ENCODE measurements around the gene ST7. TPM values are rescaled to one million over a fixed set of nuclear protein-coding genes. Genes with fewer than 3 reads are reported as not detected.

Gene ST7
- total RNA-seq, 2 experiments from 2014 or later: 9.6 to 10.7 TPM

DNA sequence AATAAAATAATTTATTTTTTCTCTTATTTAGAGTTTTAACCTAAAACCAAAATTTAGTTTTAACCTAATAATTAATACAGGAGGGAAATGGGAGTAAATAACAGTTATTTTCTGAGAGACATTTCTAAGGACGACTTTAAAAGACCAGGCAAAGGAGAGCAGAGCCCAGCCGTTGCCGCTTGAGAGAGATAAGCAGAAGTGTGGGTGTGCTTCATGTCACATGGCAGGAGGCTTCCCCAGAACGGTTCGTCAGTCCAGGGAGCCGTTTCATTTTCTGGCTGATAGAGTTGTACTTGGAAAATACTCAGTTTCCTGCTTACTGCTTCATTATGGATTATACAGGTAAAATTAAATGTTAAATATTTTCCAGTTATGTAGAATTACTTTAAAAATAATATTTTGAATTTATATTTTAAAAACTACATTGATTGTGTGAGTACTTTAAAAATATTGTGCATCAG, 61.4 kb downstream of the ST7 start:
- BruUV-seq (replicated peaks): no TSS peak
- no peak for DNase-seq (ENCODE audit: low spot score)
- Histone ChIP-seq H3K4me1 (ENCODE audit: insufficient read depth, low read length, poor library complexity, severe bottlenecking) (no peaks in the 10 kb centered on the region), H3K9me3 (ENCODE audit: low read length) (no peaks in the 10 kb centered on the region), H4K20me1 (ENCODE audit: insufficient read depth, low read length) (peaks cover 6% of the 10 kb centered on the region; the same call in 1 of the 2 replicates), H3K36me3 (ENCODE audit: insufficient read depth, low read length) (no peaks in the 10 kb centered on the region), H3K4me2 (ENCODE audit: low read length) (no peak overlapping the region), H3K4me3 (ENCODE audit: low read depth, low read length, poor library complexity, severe bottlenecking) (no peak overlapping the region), H3K27ac (ENCODE audit: low read depth, low read length, poor library complexity, severe bottlenecking) (no peak overlapping the region), H3K79me2 (ENCODE audit: insufficient read depth, low read depth, low read length) (no peaks in the 10 kb centered on the region), H2AFZ (ENCODE audit: low read length) (no peak overlapping the region), H3K9me2 (ENCODE audit: insufficient read depth, low read length) (no peaks in the 10 kb centered on the region)
- intact Hi-C loops (cut with micrococcal nuclease; ENCODE audit: unreplicated experiment): no loop called here
- ChIA-PET CTCF (ENCODE audit: unreplicated experiment) (no interaction called here), POLR2A (no interaction called here)
- TF ChIP-seq EZH2phosphoT487 (IDR thresholded peaks at IDR 0.05; ENCODE audit: borderline replicate concordance, low read depth, low read length): no peak
- TF ChIP-seq, protein P1, sequence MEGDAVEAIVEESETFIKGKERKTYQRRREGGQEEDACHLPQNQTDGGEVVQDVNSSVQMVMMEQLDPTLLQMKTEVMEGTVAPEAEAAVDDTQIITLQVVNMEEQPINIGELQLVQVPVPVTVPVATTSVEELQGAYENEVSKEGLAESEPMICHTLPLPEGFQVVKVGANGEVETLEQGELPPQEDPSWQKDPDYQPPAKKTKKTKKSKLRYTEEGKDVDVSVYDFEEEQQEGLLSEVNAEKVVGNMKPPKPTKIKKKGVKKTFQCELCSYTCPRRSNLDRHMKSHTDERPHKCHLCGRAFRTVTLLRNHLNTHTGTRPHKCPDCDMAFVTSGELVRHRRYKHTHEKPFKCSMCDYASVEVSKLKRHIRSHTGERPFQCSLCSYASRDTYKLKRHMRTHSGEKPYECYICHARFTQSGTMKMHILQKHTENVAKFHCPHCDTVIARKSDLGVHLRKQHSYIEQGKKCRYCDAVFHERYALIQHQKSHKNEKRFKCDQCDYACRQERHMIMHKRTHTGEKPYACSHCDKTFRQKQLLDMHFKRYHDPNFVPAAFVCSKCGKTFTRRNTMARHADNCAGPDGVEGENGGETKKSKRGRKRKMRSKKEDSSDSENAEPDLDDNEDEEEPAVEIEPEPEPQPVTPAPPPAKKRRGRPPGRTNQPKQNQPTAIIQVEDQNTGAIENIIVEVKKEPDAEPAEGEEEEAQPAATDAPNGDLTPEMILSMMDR (conservative IDR thresholded peaks at IDR 0.05; ENCODE audit: low read length): no peak

DNA sequence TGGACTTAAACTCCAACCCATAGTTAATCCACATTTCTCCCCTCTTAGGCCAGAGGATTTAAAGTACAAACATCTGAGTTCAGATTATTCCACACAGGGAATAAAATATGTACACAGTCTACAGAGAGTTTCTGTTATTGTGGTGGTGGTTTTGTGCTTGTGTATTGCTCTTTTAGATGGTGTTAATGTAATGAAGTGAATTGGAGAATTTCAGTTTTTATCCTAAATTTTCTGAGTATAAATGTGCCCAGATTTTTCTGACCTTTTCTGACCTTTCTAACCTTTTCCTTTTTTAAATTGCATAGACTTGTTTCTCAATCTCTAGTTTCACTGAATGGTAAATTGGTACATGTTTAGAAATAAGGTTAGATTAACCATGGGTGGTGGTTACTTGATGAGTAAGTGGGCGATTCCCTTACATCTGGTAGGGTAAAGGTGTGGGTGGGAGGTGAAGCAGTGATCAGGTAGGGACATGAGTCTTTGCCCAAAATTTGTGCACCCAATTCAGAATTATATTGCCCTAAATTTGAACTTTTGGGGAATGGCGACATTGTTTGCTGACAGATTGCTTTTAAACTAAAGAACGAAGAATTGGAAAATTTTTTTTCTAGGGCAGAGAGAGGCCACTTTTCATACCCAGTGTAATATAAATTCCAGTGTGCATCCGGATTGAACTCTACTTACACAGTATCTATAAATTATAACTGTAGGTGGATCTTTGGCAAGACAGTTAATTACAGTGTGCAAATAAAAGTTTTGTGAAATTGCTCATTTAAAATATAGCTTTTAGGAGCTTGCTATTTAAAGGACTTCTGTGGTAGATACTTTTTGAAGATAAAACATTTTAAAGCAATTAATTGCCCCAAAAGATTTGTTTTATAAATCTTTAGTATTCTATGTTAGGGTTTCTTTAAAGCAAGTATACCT, 62.2 kb downstream of the ST7 start:
- H3K4me3 ChIP-seq (ENCODE audit: low read depth, low read length, poor library complexity, severe bottlenecking): no peak overlapping the region
- H3K79me2 ChIP-seq (ENCODE audit: insufficient read depth, low read depth, low read length): no peaks in the 10 kb centered on the region
- no peaks in the 10 kb centered on the region for H3K36me3 ChIP-seq (ENCODE audit: insufficient read depth, low read length)
- no peak overlapping the region for H3K27ac ChIP-seq (ENCODE audit: low read depth, low read length, poor library complexity, severe bottlenecking)
- no peaks in the 10 kb centered on the region for H3K9me2 ChIP-seq (ENCODE audit: insufficient read depth, low read length)
- H3K9me3 ChIP-seq (ENCODE audit: low read length): no peaks in the 10 kb centered on the region
- H2AFZ ChIP-seq (ENCODE audit: low read length): no peak overlapping the region
- no peak for TF ChIP-seq EZH2phosphoT487 (IDR thresholded peaks at IDR 0.05; ENCODE audit: borderline replicate concordance, low read depth, low read length)
- TF ChIP-seq, protein P1 (conservative IDR thresholded peaks at IDR 0.05; ENCODE audit: low read length): no peak
- no peak for DNase-seq (ENCODE audit: low spot score)
- no peaks in the 10 kb centered on the region for H3K4me1 ChIP-seq (ENCODE audit: insufficient read depth, low read length, poor library complexity, severe bottlenecking)
- ChIA-PET CTCF (ENCODE audit: unreplicated experiment) (no interaction called here), POLR2A (no interaction called here)
- no peak overlapping the region for H3K4me2 ChIP-seq (ENCODE audit: low read length)
- no TSS peak for BruUV-seq (replicated peaks)
- intact Hi-C loops (cut with micrococcal nuclease; ENCODE audit: unreplicated experiment): no loop called here
- peaks cover 6% of the 10 kb centered on the region; the same call in 1 of the 2 replicates for H4K20me1 ChIP-seq (ENCODE audit: insufficient read depth, low read length)

DNA sequence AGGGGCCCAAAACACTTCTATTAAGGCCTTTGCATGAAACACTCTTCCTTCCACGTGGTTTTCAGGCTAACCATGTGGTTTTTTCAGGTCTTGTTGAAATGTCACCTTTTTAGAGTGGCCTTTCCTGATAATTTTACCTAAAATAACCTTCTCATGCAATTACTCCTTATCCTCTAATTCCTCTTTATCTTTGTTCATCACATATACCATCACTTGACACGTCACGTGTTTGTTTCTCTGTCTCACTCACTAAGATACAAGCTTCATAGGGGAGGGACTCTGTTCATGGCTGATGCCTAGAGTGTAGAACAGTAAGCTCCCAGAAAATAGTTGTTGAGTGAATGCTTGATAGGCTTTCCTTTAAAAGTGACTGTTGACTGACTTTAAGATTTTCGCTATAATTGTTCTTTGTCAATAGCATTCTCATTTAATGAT, 63.7 kb downstream of the ST7 start:
- H2AFZ ChIP-seq (ENCODE audit: low read length): no peak overlapping the region

More for the DNA sequence above, 63.7 kb downstream of the ST7 start:
- Histone ChIP-seq H3K4me3 (ENCODE audit: low read depth, low read length, poor library complexity, severe bottlenecking) (no peak overlapping the region), H3K4me1 (ENCODE audit: insufficient read depth, low read length, poor library complexity, severe bottlenecking) (no peaks in the 10 kb centered on the region), H4K20me1 (ENCODE audit: insufficient read depth, low read length) (peaks cover 6% of the 10 kb centered on the region; the same call in 1 of the 2 replicates), H3K27ac (ENCODE audit: low read depth, low read length, poor library complexity, severe bottlenecking) (no peak overlapping the region), H3K36me3 (ENCODE audit: insufficient read depth, low read length) (no peaks in the 10 kb centered on the region), H3K4me2 (ENCODE audit: low read length) (no peak overlapping the region), H3K9me2 (ENCODE audit: insufficient read depth, low read length) (no peaks in the 10 kb centered on the region), H3K9me3 (ENCODE audit: low read length) (no peaks in the 10 kb centered on the region), H3K79me2 (ENCODE audit: insufficient read depth, low read depth, low read length) (no peaks in the 10 kb centered on the region)
- ChIA-PET POLR2A (no interaction called here), CTCF (ENCODE audit: unreplicated experiment) (no interaction called here)
- no TSS peak for BruUV-seq (replicated peaks)
- no peak for DNase-seq (ENCODE audit: low spot score)
- no peak for TF ChIP-seq EZH2phosphoT487 (IDR thresholded peaks at IDR 0.05; ENCODE audit: borderline replicate concordance, low read depth, low read length)
- TF ChIP-seq, protein P1 (conservative IDR thresholded peaks at IDR 0.05; ENCODE audit: low read length): no peak
- intact Hi-C loops (cut with micrococcal nuclease; ENCODE audit: unreplicated experiment): no loop called here

All from OCI-LY7 (cell line).